HCT116 (cell line): ENCODE data around the gene PRKN.

Experiments used
- ATF3 ChIP-seq: IDR thresholded peaks from 2 replicates; pipeline ENCODE4 v1.6.1; 2012
- CBX3 ChIP-seq: IDR thresholded peaks from 2 replicates; pipeline ENCODE4 v1.6.1; 2012; ENCODE audit warnings: low read depth
- CEBPB ChIP-seq: IDR thresholded peaks from 2 replicates; pipeline ENCODE4 v1.6.1; 2012; ENCODE audit warnings: low read depth
- CTCF ChIP-seq, 3 experiments: fragments of 200-600 bp in 1 of 3; sonication (generic) in 1 of 3; IDR thresholded peaks in 2 of 3; conservative IDR thresholded peaks in 1 of 3; 2 replicates each; pipeline ENCODE4 v1.5.1; 2012 to 2017; ENCODE audit warnings: low read depth in 2 of 3, low read length in 2 of 3, antibody characterized with exemption in 1 of 3, borderline replicate concordance in 1 of 3, control low read depth in 1 of 3, mild to moderate bottlenecking in 1 of 3, mixed read lengths in 1 of 3, mixed run types in 1 of 3, moderate library complexity in 1 of 3; ENCODE audit not compliant: insufficient read depth in 1 of 3
- EZH2phosphoT487 ChIP-seq: fragments of 200-600 bp; IDR thresholded peaks from 2 replicates; pipeline ENCODE4 v1.6.1; 2018; ENCODE audit warnings: antibody characterized with exemption, borderline replicate concordance
- FOSL1 ChIP-seq: IDR thresholded peaks from 2 replicates; pipeline ENCODE4 v1.6.1; 2012; ENCODE audit warnings: low read depth
- JUND ChIP-seq: IDR thresholded peaks from 2 replicates; pipeline ENCODE4 v1.6.1; 2012
- POLR2A ChIP-seq: IDR thresholded peaks from 2 replicates; pipeline ENCODE4 v1.7.0; 2011; ENCODE audit warnings: borderline replicate concordance; ENCODE audit not compliant: insufficient read depth, insufficient read length; ENCODE audit errors: extremely low read depth
- POLR2AphosphoS5 ChIP-seq: IDR thresholded peaks from 2 replicates; pipeline ENCODE4 v1.6.1; 2011; ENCODE audit warnings: mild to moderate bottlenecking, low read depth, low read length, moderate library complexity
- RAD21 ChIP-seq: IDR thresholded peaks from 2 replicates; pipeline ENCODE4 v1.6.1; 2012; ENCODE audit warnings: low read depth, mild to moderate bottlenecking
- SIN3A ChIP-seq: IDR thresholded peaks from 2 replicates; pipeline ENCODE4 v1.6.1; 2012; ENCODE audit warnings: low read depth

GRCh38 chr6:162777091-162777490 lies 49.5 kb upstream of the PRKN start:
- TF ChIP-seq CTCF (IDR thresholded peaks at IDR 0.05 in 2 of 3, conservative IDR thresholded peaks at IDR 0.05 in 1 of 3; ENCODE audit: borderline replicate concordance in 1 of 3, insufficient read depth in 1 of 3, low read depth in 2 of 3, low read length in 2 of 3) (no peak), POLR2AphosphoS5 (no peak), EZH2phosphoT487 (no peak), RAD21 (no peak), FOSL1 (no peak), JUND (no peak), POLR2A (no peak), ATF3 (no peak), CBX3 (no peak), CEBPB (no peak), SIN3A (no peak)
